Left lung (tissue), 10 donors: ENCODE data around the gene CDH1. TPM values are rescaled to one million over a fixed set of nuclear protein-coding genes. Genes with fewer than 3 reads are reported as not detected.

Experiments
- ATAC-seq: fragments of 200-7000 bp; cut with Tn5 transposase; one replicate; pipeline ENCODE4 v1.9.1; 2020; ENCODE audit warnings: moderate library complexity
- DNase-seq, 4 donors: peaks; one replicate each; pipeline ENCODE4 v3.0.0-alpha.2; 2013 to 2020
- H3K27ac ChIP-seq, 2 donors: fragments of 200-600 bp; sonication (generic) in 1 of 2; one replicate each; pipeline versions ENCODE4 v1.5.0 to v1.8.0; 2020 to 2021
- H3K27me3 ChIP-seq, 2 donors: fragments of 200-600 bp; sonication (generic) in 1 of 2; one replicate each; pipeline versions ENCODE4 v1.5.0 to v1.8.0; 2020 to 2021
- H3K36me3 ChIP-seq, 2 donors: fragments of 200-600 bp; sonication (generic) in 1 of 2; one replicate each; pipeline versions ENCODE4 v1.5.0 to v1.8.0; 2020 to 2021
- H3K4me1 ChIP-seq, 2 donors: fragments of 200-600 bp; one replicate each; pipeline ENCODE4 v1.8.0; 2021
- H3K4me3 ChIP-seq, 2 donors: fragments of 200-600 bp; sonication (generic) in 1 of 2; one replicate each; pipeline versions ENCODE4 v1.5.0 to v1.8.0; 2020 to 2021; ENCODE audit warnings: mild to moderate bottlenecking in 1 of 2
- H3K9me3 ChIP-seq, 2 donors: fragments of 200-600 bp; sonication (generic) in 1 of 2; one replicate each; pipeline versions ENCODE4 v1.5.0 to v1.8.0; 2020 to 2021
- CTCF ChIP-seq, 2 donors: fragments of 200-600 bp; sonication (generic) in 1 of 2; IDR thresholded peaks; one replicate each; pipeline versions ENCODE4 v1.5.0 to v1.8.0; 2021; ENCODE audit warnings: antibody characterized with exemption in 2 of 2
- intact Hi-C, 2 donors: fragments of 100-400 bp; cut with DNase I; formaldehyde crosslinking; loops; one replicate each; pipeline versions ENCODE4 v1.11.2 to v1.14.2; 2022
- polyA plus RNA-seq, 6 donors: library from polyadenylated mRNA; unstranded; fragments of 120-200 nt; gene quantifications; one replicate each; pipeline ENCODE4 v1.2.1, GENCODE V29; 2013; ENCODE audit not compliant: insufficient read length in 6 of 6
- total RNA-seq, 2 donors: library from RNA; stranded (reverse); fragmentation: NEBNext Ultra II Directional; extraction: Animal tissue kit (Norgen Biotek cat#: 25700); gene quantifications; one replicate each; pipeline ENCODE4 v1.2.1, GENCODE V29; 2021
- donor health status: DM: no; HTN: yes; CAD: no.
- donor health status: DM: no; HTN: no; CAD: no.

The CDH1 gene
- total and polyA plus RNA-seq, 8 donors: 123 to 292 (median 164) TPM

- no peaks in the 10 kb centered on the region for H3K36me3 ChIP-seq
- no peak for TF ChIP-seq CTCF (IDR thresholded peaks at IDR 0.05)
These were observed 31.1 kb downstream of the CDH1 start for GRCh38 chr16:68768175-68768574.

GRCh38 chr16:68768771-68769170 lies 31.7 kb downstream of the CDH1 start:
- ATAC-seq (no peak), DNase-seq (no peak)
- no peaks in the 10 kb centered on the region for H3K36me3 ChIP-seq
- no peaks in the 10 kb centered on the region for H3K27me3 ChIP-seq
- peaks cover 0 to 2% of the 10 kb centered on the region in 2 donors for H3K4me1 ChIP-seq
- no peak overlapping the region for H3K4me3 ChIP-seq
- no peak for TF ChIP-seq CTCF (IDR thresholded peaks at IDR 0.05)
- intact Hi-C loops: no loop called here
- H3K27ac ChIP-seq: no peak overlapping the region
- no peaks in the 10 kb centered on the region for H3K9me3 ChIP-seq

More at GRCh38 chr16:68768175-68768574, 31.1 kb downstream of the CDH1 start:
- no peak overlapping the region for H3K27ac ChIP-seq
- peaks cover 0 to 4% of the 10 kb centered on the region in 2 donors for H3K27me3 ChIP-seq
- H3K4me1 ChIP-seq: peaks cover 0 to 2% of the 10 kb centered on the region in 2 donors
- DNase-seq (no peak), ATAC-seq (no peak)
- intact Hi-C loops: no loop called here
- no peak overlapping the region for H3K4me3 ChIP-seq
- no peaks in the 10 kb centered on the region for H3K9me3 ChIP-seq

- H3K27ac ChIP-seq: no peak overlapping the region
- DNase-seq (no peak), ATAC-seq (no peak)
- TF ChIP-seq CTCF (IDR thresholded peaks at IDR 0.05): no peak
- H3K9me3 ChIP-seq: no peaks in the 10 kb centered on the region
- no peaks in the 10 kb centered on the region for H3K36me3 ChIP-seq
- no peaks in the 10 kb centered on the region for H3K27me3 ChIP-seq
- intact Hi-C loops: no loop called here
- peaks cover 0 to 2% of the 10 kb centered on the region in 2 donors for H3K4me1 ChIP-seq
- no peak overlapping the region for H3K4me3 ChIP-seq
These were observed 33.6 kb downstream of the CDH1 start for GRCh38 chr16:68770671-68771070.

DNA sequence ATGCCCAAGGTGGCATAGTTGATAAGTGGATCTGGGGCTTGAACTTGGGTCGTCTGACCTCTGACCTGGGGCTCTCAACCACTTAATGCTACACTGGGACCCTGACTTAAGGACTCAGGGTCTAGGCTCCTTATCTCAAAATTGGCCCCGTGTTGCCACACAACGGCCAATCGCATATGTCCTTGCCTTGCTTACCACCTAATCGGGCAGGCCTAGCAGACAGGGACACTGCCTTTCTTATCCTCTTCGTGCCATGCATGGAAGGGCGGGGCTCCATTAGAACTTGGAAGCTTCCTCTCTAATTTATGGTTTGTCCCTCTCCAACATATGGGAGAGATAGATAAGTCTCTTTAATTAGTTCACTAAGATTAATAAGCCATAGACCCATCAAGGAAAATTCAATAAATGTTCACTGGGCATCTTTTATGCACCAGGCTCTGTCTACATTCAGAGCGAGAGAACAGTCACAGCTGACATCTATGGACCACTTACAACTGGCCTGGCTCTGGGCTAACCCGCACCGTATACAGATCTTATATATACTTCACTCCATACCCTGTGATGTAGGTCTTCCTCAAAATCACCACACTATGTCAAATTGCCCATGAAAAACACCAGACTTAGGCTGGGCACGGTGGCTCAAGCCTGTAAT lies 35.1 kb downstream of the CDH1 start:
- intact Hi-C loops: no loop called here
- Histone ChIP-seq H3K4me1 (peaks cover 0 to 7% of the 10 kb centered on the region in 2 donors), H3K36me3 (no peaks in the 10 kb centered on the region), H3K27ac (no peak overlapping the region), H3K4me3 (no peak overlapping the region), H3K27me3 (no peaks in the 10 kb centered on the region), H3K9me3 (no peaks in the 10 kb centered on the region)
- DNase-seq (no peak), ATAC-seq (no peak)
- no peak for TF ChIP-seq CTCF (IDR thresholded peaks at IDR 0.05)

DNA sequence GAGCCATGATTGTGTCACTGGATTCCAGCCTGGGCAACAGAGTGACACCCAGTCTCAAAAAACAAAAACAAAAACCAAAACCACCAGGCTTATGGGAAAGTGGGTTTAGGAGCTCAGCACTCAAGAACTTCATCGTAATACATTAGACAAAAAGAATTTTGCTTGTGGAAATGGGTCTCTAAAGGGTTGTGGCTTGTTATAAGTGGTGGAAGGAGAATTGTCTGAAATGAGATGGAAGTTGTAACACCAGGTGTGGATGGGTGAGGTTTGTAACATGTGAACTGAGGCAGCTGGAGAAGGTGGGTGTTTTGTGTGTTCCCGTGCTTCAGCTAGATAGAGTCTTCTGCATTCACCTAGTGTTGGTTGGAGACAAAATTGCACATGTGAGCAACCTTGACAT lies 35.8 kb downstream of the CDH1 start:
- DNase-seq (no peak), ATAC-seq (no peak)
- Histone ChIP-seq H3K27me3 (no peaks in the 10 kb centered on the region), H3K27ac (no peak overlapping the region), H3K4me3 (no peak overlapping the region), H3K4me1 (peaks cover 0 to 4% of the 10 kb centered on the region in 2 donors), H3K36me3 (no peaks in the 10 kb centered on the region), H3K9me3 (no peaks in the 10 kb centered on the region)
- no peak for TF ChIP-seq CTCF (IDR thresholded peaks at IDR 0.05)
- intact Hi-C loops: no loop called here
